Neural cell (in vitro differentiated cells): ENCODE data around the gene FGF14. TPM values are rescaled to one million over a fixed set of nuclear protein-coding genes. Genes with fewer than 3 reads are reported as not detected.
"Not testable (repeated sequence)": the region's sequence is repeated elsewhere in the genome, so short reads cannot be mapped to it uniquely, and the experiment has no call there.

Experiments
- H2AFZ ChIP-seq: fragments of 200-600, 300-800 bp; sonication (generic), shearing (Covaris generic); 2 replicates; pipeline ENCODE4 v1.6.0; 2014; ENCODE audit warnings: low read depth, mild to moderate bottlenecking, antibody characterized with exemption, low read length, moderate library complexity
- H3F3A ChIP-seq: fragments of 200-600 bp; shearing (Covaris generic); 2 replicates; pipeline ENCODE4 v1.6.1; 2016; ENCODE audit warnings: mild to moderate bottlenecking, moderate library complexity, mixed read lengths, antibody characterized with exemption, low read length; ENCODE audit not compliant: insufficient read depth, poor library complexity, severe bottlenecking
- H3K27ac ChIP-seq: fragments of 200-600, 300-800 bp; sonication (generic), shearing (Covaris generic); 2 replicates; pipeline ENCODE4 v1.5.1; 2014; ENCODE audit warnings: mild to moderate bottlenecking, low read length, moderate library complexity
- H3K27me3 ChIP-seq: fragments of 300-800, 200-600 bp; sonication (generic), shearing (Covaris generic); 2 replicates; pipeline ENCODE4 v1.6.0; 2014; ENCODE audit warnings: mild to moderate bottlenecking, low read depth, low read length, moderate library complexity; ENCODE audit not compliant: insufficient read depth
- H3K36me3 ChIP-seq: fragments of 300-800, 200-600 bp; sonication (generic), shearing (Covaris generic); 2 replicates; pipeline ENCODE4 v1.5.1; 2014; ENCODE audit warnings: mild to moderate bottlenecking, antibody characterized with exemption, low read length, moderate library complexity; ENCODE audit not compliant: insufficient read depth
- H3K4me2 ChIP-seq: fragments of 300-800, 200-600 bp; sonication (generic), shearing (Covaris generic); 2 replicates; pipeline ENCODE4 v1.6.0; 2014; ENCODE audit warnings: mild to moderate bottlenecking, low read length
- H3K4me3 ChIP-seq: fragments of 300-800, 200-600 bp; sonication (generic), shearing (Covaris generic); 2 replicates; pipeline ENCODE4 v1.5.1; 2014; ENCODE audit warnings: mild to moderate bottlenecking, low read length, moderate library complexity
- H3K79me2 ChIP-seq: fragments of 200-600 bp; shearing (Covaris generic); replicated peaks from 2 replicates; pipeline ENCODE4 v1.6.0; 2014; ENCODE audit warnings: mild to moderate bottlenecking, low read length, moderate library complexity; ENCODE audit not compliant: insufficient read depth
- H3K9ac ChIP-seq: fragments of 300-800, 200-600 bp; sonication (generic), shearing (Covaris generic); 2 replicates; pipeline ENCODE4 v1.6.1; 2016; ENCODE audit warnings: mild to moderate bottlenecking, low read length, mixed read lengths
- H3K9me2 ChIP-seq: fragments of 200-600 bp; shearing (Covaris generic); 2 replicates; pipeline ENCODE4 v1.6.1; 2016; ENCODE audit warnings: mild to moderate bottlenecking, low read length, mixed read lengths; ENCODE audit not compliant: insufficient read depth
- H3K9me3 ChIP-seq: fragments of 200-600, 300-800 bp; sonication (generic), shearing (Covaris generic); 2 replicates; pipeline ENCODE4 v1.6.1; 2016; ENCODE audit warnings: mild to moderate bottlenecking, mixed run types, low read length, moderate library complexity, mixed read lengths
- H4K20me1 ChIP-seq: fragments of 200-600 bp; shearing (Covaris generic); 2 replicates; pipeline ENCODE4 v1.6.1; 2016; ENCODE audit warnings: mild to moderate bottlenecking, mixed run types; ENCODE audit not compliant: insufficient read depth
- EP300 ChIP-seq: fragments of 450-650 bp; conservative IDR thresholded peaks from 2 replicates; pipeline ENCODE4 v1.6.1; 2014; ENCODE audit warnings: antibody characterized with exemption, mild to moderate bottlenecking, moderate library complexity; ENCODE audit not compliant: poor library complexity, severe bottlenecking
- EZH2 ChIP-seq: fragments of 200-600, 300-800 bp; shearing (Covaris generic), sonication (generic); IDR thresholded peaks from 2 replicates; pipeline ENCODE4 v1.6.1; 2014; ENCODE audit warnings: antibody characterized with exemption, low read length, borderline replicate concordance, mild to moderate bottlenecking; ENCODE audit not compliant: insufficient read depth, poor library complexity, severe bottlenecking
- MXI1 ChIP-seq: fragments of 450-650 bp; conservative IDR thresholded peaks from 2 replicates; pipeline ENCODE4 v1.6.1; 2014; ENCODE audit warnings: antibody characterized with exemption, mild to moderate bottlenecking; ENCODE audit not compliant: poor library complexity, severe bottlenecking
- POLR2AphosphoS5 ChIP-seq: IDR thresholded peaks from 2 replicates; pipeline ENCODE4 v1.6.1; 2012
- RAD21 ChIP-seq: fragments of 450-650 bp; conservative IDR thresholded peaks from 2 replicates; pipeline ENCODE4 v1.6.1; 2014; ENCODE audit warnings: antibody characterized with exemption, mild to moderate bottlenecking, moderate library complexity
- SMC3 ChIP-seq: fragments of 450-650 bp; conservative IDR thresholded peaks from 2 replicates; pipeline ENCODE4 v1.6.1; 2014; ENCODE audit warnings: antibody characterized with exemption, mild to moderate bottlenecking, moderate library complexity; ENCODE audit not compliant: poor library complexity
- TAF1 ChIP-seq: IDR thresholded peaks from 2 replicates; pipeline ENCODE4 v1.6.1; 2012; ENCODE audit warnings: low read depth
- polyA plus RNA-seq: library from polyadenylated mRNA; depleted of rRNA; stranded (reverse); fragments of >200 nt; gene quantifications from 2 replicates; pipeline ENCODE4 v1.2.3, GENCODE V29; 2014
- TF ChIP-seq, protein P1 (sequence below): fragments of 450-650 bp; IDR thresholded peaks from 2 replicates; pipeline ENCODE4 v1.5.1; 2014; ENCODE audit warnings: antibody characterized with exemption, mild to moderate bottlenecking, moderate library complexity; ENCODE audit not compliant: poor library complexity, severe bottlenecking
- TF ChIP-seq, protein P2 (sequence below): IDR thresholded peaks from 2 replicates; pipeline ENCODE4 v1.6.1; 2012; ENCODE audit warnings: borderline replicate concordance

Gene FGF14
- polyA plus RNA-seq, 1 donor from 2014 or later = 36.4 TPM

DNA sequence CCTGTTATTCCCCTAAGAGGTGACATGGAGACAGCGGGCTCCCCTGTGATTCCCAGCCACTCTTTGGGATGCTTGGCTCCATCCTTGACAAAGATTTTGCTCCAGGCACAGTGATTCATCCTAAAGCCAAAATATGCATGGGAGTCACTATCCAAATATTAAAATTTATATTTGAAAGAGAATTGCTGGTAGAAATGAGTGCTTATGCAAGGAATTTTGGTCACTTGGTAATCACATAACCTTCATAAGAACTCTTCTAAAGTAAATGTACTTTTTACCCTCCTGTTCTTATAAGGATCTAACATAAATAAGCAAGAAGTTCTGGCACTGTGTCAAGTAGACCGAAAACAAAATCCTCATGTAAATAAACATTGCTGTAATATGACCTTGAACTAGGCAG is 563.5 kb downstream of the FGF14 start:
- Histone ChIP-seq H3K79me2 (no peaks in the 10 kb centered on the region), H3K27ac (no peak overlapping the region), H3K9me3 (no peaks in the 10 kb centered on the region), H3K4me2 (no peak overlapping the region), H2AFZ (no peak overlapping the region), H3F3A (peaks cover 7% of the 10 kb centered on the region), H3K9me2 (no peaks in the 10 kb centered on the region), H3K36me3 (no peaks in the 10 kb centered on the region), H3K27me3 (no peaks in the 10 kb centered on the region), H4K20me1 (no peaks in the 10 kb centered on the region), H3K9ac (no peak overlapping the region), H3K4me3 (no peak overlapping the region)
- TF ChIP-seq RAD21 = no peak
- TF ChIP-seq, protein P1, sequence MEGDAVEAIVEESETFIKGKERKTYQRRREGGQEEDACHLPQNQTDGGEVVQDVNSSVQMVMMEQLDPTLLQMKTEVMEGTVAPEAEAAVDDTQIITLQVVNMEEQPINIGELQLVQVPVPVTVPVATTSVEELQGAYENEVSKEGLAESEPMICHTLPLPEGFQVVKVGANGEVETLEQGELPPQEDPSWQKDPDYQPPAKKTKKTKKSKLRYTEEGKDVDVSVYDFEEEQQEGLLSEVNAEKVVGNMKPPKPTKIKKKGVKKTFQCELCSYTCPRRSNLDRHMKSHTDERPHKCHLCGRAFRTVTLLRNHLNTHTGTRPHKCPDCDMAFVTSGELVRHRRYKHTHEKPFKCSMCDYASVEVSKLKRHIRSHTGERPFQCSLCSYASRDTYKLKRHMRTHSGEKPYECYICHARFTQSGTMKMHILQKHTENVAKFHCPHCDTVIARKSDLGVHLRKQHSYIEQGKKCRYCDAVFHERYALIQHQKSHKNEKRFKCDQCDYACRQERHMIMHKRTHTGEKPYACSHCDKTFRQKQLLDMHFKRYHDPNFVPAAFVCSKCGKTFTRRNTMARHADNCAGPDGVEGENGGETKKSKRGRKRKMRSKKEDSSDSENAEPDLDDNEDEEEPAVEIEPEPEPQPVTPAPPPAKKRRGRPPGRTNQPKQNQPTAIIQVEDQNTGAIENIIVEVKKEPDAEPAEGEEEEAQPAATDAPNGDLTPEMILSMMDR = no peak
- TF ChIP-seq EP300 = no peak
- TF ChIP-seq, protein P2, sequence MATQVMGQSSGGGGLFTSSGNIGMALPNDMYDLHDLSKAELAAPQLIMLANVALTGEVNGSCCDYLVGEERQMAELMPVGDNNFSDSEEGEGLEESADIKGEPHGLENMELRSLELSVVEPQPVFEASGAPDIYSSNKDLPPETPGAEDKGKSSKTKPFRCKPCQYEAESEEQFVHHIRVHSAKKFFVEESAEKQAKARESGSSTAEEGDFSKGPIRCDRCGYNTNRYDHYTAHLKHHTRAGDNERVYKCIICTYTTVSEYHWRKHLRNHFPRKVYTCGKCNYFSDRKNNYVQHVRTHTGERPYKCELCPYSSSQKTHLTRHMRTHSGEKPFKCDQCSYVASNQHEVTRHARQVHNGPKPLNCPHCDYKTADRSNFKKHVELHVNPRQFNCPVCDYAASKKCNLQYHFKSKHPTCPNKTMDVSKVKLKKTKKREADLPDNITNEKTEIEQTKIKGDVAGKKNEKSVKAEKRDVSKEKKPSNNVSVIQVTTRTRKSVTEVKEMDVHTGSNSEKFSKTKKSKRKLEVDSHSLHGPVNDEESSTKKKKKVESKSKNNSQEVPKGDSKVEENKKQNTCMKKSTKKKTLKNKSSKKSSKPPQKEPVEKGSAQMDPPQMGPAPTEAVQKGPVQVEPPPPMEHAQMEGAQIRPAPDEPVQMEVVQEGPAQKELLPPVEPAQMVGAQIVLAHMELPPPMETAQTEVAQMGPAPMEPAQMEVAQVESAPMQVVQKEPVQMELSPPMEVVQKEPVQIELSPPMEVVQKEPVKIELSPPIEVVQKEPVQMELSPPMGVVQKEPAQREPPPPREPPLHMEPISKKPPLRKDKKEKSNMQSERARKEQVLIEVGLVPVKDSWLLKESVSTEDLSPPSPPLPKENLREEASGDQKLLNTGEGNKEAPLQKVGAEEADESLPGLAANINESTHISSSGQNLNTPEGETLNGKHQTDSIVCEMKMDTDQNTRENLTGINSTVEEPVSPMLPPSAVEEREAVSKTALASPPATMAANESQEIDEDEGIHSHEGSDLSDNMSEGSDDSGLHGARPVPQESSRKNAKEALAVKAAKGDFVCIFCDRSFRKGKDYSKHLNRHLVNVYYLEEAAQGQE = no peak
- no peak for TF ChIP-seq MXI1
- no peak for TF ChIP-seq SMC3
- no peak for TF ChIP-seq POLR2AphosphoS5

DNA sequence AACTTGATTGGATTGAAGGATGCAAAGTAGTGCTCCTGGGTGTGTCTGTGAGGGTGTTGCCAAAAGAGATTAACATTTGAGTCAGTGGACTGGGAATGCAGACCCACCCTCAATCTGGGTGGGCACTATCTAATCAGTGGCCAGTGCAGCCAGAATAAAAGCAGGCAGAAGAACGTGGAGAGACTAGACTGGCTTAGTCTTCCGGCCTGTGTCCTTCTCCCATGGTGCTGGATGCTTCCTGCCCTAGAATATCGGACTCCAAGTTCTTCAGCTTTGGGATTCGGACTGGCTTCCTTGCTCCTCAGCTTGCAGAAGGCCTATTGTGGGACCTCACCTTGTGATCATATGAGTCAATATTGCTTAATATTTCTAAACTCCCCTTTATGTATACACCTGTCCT is 564.1 kb downstream of the FGF14 start:
- H3K4me3 ChIP-seq, H3K9ac ChIP-seq, H3K9me2 ChIP-seq, H3K9me3 ChIP-seq, H2AFZ ChIP-seq, H3F3A ChIP-seq, H3K27me3 ChIP-seq, H4K20me1 ChIP-seq, H3K4me2 ChIP-seq, H3K36me3 ChIP-seq, H3K79me2 ChIP-seq, H3K27ac ChIP-seq: not testable (repeated sequence)

DNA sequence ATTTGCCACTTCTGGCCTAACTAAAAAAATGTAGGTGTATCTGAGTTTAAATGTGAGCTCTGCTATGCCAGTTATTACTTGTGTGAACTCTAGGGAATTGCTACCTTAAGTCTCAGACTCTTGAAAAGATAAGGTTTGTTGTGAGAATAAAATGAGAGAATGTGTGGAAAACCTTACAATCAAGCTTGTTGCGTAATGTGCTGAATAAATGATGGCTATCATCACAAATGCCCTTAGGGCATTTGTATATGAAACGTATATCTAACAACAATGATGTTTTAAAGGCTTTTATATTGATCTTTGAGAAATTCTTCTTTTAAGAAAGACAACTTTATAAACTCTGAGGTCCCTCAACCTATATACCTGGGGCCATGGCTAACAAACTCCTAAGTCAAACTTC is 564.6 kb downstream of the FGF14 start:
- H3K9ac ChIP-seq = no peak overlapping the region
- TF ChIP-seq MXI1 (no peak), TAF1 (no peak), POLR2AphosphoS5 (no peak), RAD21 (no peak), EZH2 (no peak), SMC3 (no peak), EP300 (no peak)
- TF ChIP-seq, protein P2 = no peak
- TF ChIP-seq, protein P1 = no peak
- no peaks in the 10 kb centered on the region for H4K20me1 ChIP-seq
- no peaks in the 10 kb centered on the region for H3K79me2 ChIP-seq
- H3K4me3 ChIP-seq = no peak overlapping the region
- no peaks in the 10 kb centered on the region for H3K36me3 ChIP-seq
- no peaks in the 10 kb centered on the region for H3K27me3 ChIP-seq
- no peak overlapping the region for H2AFZ ChIP-seq
- no peaks in the 10 kb centered on the region for H3K9me3 ChIP-seq
- no peak overlapping the region for H3K27ac ChIP-seq
- peaks cover 7% of the 10 kb centered on the region for H3F3A ChIP-seq
- H3K9me2 ChIP-seq = no peaks in the 10 kb centered on the region
- H3K4me2 ChIP-seq = no peak overlapping the region
